Measurements from ENCODE around the gene AP1S1. TPM values are rescaled to one million over a fixed set of nuclear protein-coding genes. Genes with fewer than 3 reads are reported as not detected.

AP1S1 gene
- total and polyA plus RNA-seq, 7 donors: 15.8 to 135 (median 31.4) TPM

- intact Hi-C loops (cut with DNase I): no loop called here
- Histone ChIP-seq H3K9me3 (no peaks in the 10 kb centered on the region), H3K36me3 (peaks cover 13 to 52% (median 21%) of the 10 kb centered on the region in 4 donors), H3K27me3 (peaks cover 16 to 30% (median 16%) of the 10 kb centered on the region in 3 donors), H3K4me1 (peaks cover 0 to 11% (median 10%) of the 10 kb centered on the region in 4 donors), H3K27ac (no peak overlapping the region), H3K4me3 (no peak overlapping the region)
- TF ChIP-seq CTCF (IDR thresholded peaks at IDR 0.05): no peak
- no peak for TF ChIP-seq POLR2AphosphoS5 (IDR thresholded peaks at IDR 0.05)
- DNase-seq: no peak
- WGBS, 2 donors: 87 to 89% methylated on average over 32 of the region's 32 CpGs
Observed at GRCh38 chr7:101205901-101206664, 51.8 kb downstream of the AP1S1 start.

GRCh38 chr7:101206665-101207042, 52.4 kb downstream of the AP1S1 start:
- H3K36me3 ChIP-seq: peaks cover 13 to 58% (median 27%) of the 10 kb centered on the region in 4 donors
- H3K4me3 ChIP-seq: no peak overlapping the region
- H3K27me3 ChIP-seq: peaks cover 10 to 24% (median 12%) of the 10 kb centered on the region in 3 donors
- H3K27ac ChIP-seq: no peak overlapping the region
- WGBS, 2 donors: 89% methylated on average over 19 of the region's 19 CpGs
- H3K4me1 ChIP-seq: peaks cover 0 to 8% (median 7%) of the 10 kb centered on the region in 4 donors
- TF ChIP-seq POLR2AphosphoS5 (IDR thresholded peaks at IDR 0.05): no peak
- no peak for TF ChIP-seq POLR2A (IDR thresholded peaks at IDR 0.05)
- TF ChIP-seq EP300 (IDR thresholded peaks at IDR 0.05): no peak
- TF ChIP-seq CTCF (IDR thresholded peaks at IDR 0.05): no peak
- intact Hi-C loops (cut with DNase I): no loop called here
- no peaks in the 10 kb centered on the region for H3K9me3 ChIP-seq
- no peak for DNase-seq

GRCh38 chr7:101207459-101207858, 53.2 kb downstream of the AP1S1 start:
- WGBS, 2 donors: 93 to 94% methylated on average over 17 of the region's 17 CpGs
- Histone ChIP-seq H3K36me3 (peaks cover 15 to 66% (median 35%) of the 10 kb centered on the region in 4 donors), H3K9me3 (no peaks in the 10 kb centered on the region), H3K4me3 (no peak overlapping the region), H3K27me3 (peaks cover 2 to 16% (median 5%) of the 10 kb centered on the region in 3 donors), H3K4me1 (peaks cover 0 to under 1% (median 0%) of the 10 kb centered on the region in 4 donors), H3K27ac (no peak overlapping the region)
- no peak for DNase-seq
- TF ChIP-seq EP300 (IDR thresholded peaks at IDR 0.05) (no peak), POLR2A (IDR thresholded peaks at IDR 0.05) (no peak), POLR2AphosphoS5 (IDR thresholded peaks at IDR 0.05) (no peak), CTCF (IDR thresholded peaks at IDR 0.05) (no peak)
- intact Hi-C loops (cut with DNase I): no loop called here

GRCh38 chr7:101208794-101209193, 54.5 kb downstream of the AP1S1 start:
- intact Hi-C loops (cut with DNase I): no loop called here
- peaks cover 0 to 4% (median 0%) of the 10 kb centered on the region in 3 donors for H3K27me3 ChIP-seq
- no peak overlapping the region for H3K27ac ChIP-seq
- H3K36me3 ChIP-seq: peaks cover 18 to 79% (median 44%) of the 10 kb centered on the region in 4 donors
- DNase-seq: no peak
- H3K4me1 ChIP-seq: no peaks in the 10 kb centered on the region
- no peaks in the 10 kb centered on the region for H3K9me3 ChIP-seq
- WGBS, 2 donors: 92 to 96% methylated on average over 14 of the region's 14 CpGs
- H3K4me3 ChIP-seq: no peak overlapping the region
- TF ChIP-seq CTCF (IDR thresholded peaks at IDR 0.05): no peak
- TF ChIP-seq EP300 (IDR thresholded peaks at IDR 0.05): no peak
- TF ChIP-seq POLR2AphosphoS5 (IDR thresholded peaks at IDR 0.05): no peak
- TF ChIP-seq POLR2A (IDR thresholded peaks at IDR 0.05): no peak
